GM04504 (cell line): Measurements from ENCODE around the gene DNAI2.
"Not testable (repeated sequence)": the region's sequence is repeated elsewhere in the genome, so short reads cannot be mapped to it uniquely, and the experiment has no call there.

Experiments used
- DNase-seq: peaks from one replicate; pipeline ENCODE4 v3.0.0-alpha.2; 2012; ENCODE audit warnings: low read depth

Gene DNAI2

DNA sequence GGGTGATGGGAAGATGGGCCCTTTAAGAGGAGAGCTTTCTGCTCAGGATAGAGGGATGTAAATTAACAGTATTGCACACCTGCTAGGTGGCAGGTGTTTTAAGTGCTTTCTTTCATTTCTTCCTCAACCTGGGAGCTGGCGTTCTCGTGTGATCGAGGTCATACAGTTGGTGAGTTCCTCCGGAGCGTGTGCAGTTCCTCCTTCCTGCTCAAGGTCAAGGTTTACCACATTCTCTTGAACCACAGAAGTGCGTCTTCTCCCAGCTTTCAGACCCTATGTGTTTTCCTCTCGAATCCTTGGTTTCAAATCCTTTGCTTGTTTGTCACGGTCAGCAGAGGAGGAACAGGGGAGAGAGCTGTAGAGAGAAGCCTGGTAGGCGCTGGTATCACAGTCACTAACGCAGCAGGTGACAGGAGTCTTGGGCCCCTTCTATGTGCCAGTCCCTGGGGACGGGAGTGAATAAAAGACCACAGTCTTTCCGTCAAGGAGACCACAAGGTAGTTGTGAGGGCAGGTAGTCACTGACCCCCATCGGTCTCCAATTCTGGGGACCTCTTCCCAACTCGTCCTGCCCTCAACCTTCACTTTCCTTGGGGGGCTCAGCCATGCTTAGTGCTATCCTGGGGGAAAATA, 791 bp downstream of the DNAI2 start:
- DNase-seq, result no peak

DNA sequence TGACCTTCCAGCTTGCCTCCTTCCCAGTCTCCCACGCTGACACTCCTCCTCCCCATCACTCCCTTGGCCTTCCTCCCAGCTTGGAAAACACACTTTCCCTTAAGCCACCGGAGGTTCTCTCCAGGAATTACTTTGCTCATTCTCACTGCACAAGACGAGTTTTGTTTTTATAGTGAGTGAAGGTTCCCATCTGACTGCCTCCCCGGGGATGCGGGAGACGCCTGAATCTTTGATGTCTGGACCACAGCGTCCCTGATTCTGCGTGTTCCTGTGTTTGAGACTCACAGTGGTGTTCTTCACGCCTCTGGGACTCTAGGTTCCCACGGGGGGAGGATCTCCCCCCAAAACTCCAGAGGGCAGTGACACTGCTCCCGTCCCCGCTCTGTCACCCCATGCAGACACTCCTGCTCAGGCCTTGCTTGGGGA, 2.0 kb downstream of the DNAI2 start:
- no peak for DNase-seq

DNA sequence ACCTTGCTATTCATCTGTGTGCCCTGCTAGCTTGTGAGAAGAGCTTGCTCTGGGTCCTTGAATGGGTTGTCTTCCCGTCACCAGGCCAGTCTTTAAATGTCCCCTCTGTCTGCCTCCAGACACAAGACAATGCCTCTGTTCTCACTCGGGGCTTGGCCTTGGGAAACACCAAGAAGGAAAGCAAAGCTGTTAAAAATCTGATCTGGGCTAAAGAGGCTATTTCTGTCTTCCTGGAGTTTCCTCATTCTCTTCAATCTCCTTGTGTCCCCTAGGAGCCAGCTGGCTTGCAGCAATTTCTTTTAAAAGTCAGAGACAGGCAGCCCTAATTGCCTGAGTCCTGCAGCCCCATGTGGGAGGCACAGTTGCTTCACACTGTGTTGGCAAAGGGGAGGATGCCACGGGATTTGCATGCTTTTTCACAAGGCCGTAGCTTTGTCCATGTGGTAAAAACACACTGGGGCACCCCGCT, 2.5 kb downstream of the DNAI2 start:
- no peak for DNase-seq

DNA sequence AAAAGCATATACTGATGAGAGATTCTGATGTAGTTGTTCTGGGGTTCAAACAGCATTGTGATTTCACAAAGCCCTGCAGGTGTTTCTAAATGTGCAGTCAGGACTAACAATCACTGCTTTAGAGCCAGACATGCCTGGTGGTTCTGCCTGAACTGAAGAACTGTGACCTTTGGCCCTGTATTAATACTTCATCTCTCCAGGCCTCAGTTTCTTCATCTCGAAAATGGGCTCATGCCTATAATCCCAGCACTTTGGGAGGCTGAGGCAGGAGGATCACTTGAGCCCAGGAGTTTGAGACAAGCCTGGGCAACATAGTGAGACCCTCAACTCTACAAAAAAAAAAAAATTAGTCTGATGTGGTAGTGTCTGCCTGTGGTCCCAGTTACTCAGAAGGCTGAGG, 3.9 kb downstream of the DNAI2 start:
- DNase-seq, result no peak

GRCh38 chr17:74279617-74280016, 5.6 kb downstream of the DNAI2 start:
- DNase-seq, result not testable (repeated sequence)

GRCh38 chr17:74280093-74280513, 6.1 kb downstream of the DNAI2 start:
- no peak for DNase-seq

- DNase-seq, result no peak
These were observed 7.8 kb downstream of the DNAI2 start for GRCh38 chr17:74281799-74282198.

DNA sequence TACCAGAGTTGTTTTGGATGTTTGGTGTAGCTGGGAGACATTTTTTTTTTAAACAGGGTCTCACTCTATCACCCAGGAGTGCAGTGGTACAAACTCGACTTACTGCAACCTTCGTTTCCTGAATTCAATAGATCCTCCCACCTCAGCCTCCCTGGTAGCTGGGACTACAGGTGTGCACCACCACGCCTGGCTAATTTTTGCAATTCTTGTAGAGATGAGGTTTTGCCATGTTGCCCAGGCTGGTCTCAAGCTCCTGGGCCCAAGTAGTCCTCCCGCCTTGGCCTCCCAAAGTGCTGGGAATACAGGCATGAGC, 8.2 kb downstream of the DNAI2 start:
- not testable (repeated sequence) for DNase-seq

DNA sequence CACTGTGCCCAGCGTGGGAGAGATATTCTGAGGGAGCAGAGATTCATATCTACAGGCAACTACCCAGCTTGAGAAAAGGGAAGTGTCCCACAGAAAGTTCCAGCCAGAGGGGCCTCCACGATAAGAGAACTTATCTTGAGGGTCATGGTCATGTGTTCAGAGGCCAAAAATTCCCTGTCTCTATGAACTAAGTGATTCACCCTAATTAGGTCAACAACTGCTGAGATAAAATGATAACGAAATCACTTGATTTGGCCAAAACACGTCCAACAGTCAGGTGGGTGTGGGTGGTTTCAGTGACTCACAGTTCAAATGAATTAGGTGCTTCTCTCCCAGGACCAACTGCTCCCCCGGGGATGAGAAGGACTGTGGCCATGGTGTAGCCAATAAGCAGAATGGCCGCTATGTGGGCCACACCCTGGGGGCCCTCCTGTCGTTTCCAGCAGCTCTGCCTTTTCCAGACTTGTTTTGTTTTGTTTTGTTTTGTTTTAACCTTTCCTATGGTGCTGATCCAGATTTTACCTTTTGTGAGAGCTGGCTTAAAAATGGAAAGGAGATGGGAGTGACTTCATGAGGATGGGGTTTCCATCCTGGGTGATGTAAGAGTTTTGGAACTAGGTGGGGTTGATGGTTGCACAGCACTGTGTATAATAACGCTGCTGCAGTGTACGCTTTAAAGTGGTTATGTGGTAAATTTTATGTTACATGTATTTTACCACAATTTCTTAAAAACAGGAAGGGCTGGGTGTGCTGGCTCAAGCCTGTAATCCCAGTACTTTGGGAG, 8.7 kb downstream of the DNAI2 start:
- no peak for DNase-seq

- DNase-seq, result no peak
These were observed 9.3 kb downstream of the DNAI2 start for GRCh38 chr17:74283371-74283673.

GRCh38 chr17:74287031-74287602, 13.1 kb downstream of the DNAI2 start:
- DNase-seq, result no peak

DNA sequence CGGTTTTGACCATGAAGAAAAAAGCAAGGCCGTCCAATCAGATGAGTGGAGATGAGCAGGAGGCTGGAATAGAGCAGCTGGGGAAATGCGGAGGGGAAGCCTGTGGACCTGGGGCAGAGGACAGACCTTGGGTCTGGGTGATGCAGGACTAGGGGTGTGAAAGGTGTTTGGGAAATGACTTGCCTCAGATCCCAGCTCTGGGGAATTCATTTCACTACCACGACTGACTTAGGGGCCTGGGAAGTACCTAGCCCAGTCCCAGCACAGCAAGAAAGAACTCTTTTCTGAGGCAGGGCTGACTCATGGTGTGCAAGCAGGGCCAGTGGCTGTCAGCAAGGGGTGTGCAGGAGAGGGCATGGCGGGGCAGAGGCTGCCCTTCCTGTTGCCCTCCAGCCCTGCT, 14.8 kb downstream of the DNAI2 start:
- DNase-seq, result no peak

DNA sequence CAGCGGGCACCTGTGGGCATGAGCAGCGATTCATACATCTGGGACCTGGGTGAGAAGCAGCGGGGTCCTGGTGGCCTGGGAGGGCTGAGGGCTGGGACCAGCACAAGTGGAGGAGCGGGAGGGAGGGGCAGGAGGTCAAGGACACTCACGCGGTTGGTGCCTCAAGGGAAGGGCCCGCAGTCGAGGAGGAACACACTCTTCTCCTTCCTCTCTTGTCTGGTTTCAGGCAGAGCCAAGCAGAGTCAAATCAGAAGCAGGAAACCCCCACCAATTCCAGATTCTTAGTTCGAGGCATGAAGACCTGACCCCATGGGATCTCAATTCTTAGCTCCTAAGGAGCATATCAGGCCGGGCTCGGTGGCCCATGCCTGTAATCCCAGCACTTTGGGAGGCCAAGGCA, 15.7 kb downstream of the DNAI2 start:
- no peak for DNase-seq

GRCh38 chr17:74290340-74290739, 16.3 kb downstream of the DNAI2 start:
- no peak for DNase-seq

DNA sequence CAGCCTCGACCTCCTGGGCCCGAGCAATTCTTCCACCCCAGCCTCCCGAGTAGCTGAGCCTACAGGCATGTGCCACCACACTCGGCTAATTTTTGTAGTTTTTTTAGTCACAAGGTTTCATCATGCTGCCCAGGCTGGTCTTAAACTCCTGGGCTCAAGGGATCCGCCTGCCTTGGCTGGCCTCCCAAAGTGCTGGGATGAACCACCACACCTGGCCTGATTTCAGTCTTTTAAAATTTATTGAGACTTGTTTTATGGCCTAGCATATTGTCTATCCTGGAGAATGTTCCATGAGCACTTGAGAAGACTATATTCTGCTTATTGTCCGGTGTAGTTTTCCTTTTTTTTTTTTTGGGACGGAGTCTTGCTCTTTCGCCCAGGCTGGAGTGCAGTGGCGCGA, 18.5 kb downstream of the DNAI2 start:
- no peak for DNase-seq

- no peak for DNase-seq
These were observed 21.9 kb downstream of the DNAI2 start for GRCh38 chr17:74295625-74296547.

DNA sequence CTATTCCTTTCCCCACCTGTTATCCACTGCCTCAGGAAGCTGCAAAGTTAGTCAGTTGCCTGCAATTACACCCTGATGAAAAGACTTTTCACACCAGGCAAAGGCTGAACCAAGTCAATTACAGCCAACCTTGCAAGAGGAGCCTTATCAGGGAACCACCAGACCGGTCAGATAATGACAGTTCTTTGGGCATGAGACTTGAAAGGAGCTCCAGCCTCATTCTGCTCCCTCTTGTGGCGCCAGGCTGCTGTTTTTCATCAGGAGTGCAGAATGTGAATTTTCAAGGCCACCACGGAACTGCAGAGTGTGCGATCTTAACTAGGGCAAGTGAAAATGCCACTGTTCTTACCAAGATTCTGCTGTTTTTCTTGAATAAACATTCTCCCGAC, 22.5 kb downstream of the DNAI2 start:
- DNase-seq, result peak; percentile 9

- DNase-seq, result no peak
These were observed 23.9 kb downstream of the DNAI2 start for GRCh38 chr17:74297941-74298340.

GRCh38 chr17:74298778-74299177, 24.7 kb downstream of the DNAI2 start:
- no peak for DNase-seq

- no peak for DNase-seq
These were observed 25.4 kb downstream of the DNAI2 start for GRCh38 chr17:74299226-74300009.

DNA sequence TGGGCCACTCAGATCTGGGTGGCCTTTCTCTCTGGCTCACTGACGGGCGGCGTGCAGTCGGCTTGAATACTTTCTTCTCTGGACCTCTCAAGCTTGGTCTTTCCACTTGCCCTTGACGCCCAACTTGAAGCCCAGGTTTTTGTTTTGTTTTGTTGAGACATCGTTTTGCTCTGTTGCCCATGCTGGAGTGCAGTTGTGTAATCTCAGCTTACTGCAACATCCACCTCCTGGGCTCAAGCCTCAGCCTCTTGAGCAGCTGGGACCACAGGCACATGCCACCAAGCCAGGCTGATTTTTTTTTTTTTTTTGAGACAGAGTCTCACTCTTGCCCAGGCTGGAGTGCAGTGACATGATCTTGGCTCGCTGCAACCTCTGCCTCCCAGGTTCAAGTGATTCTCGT, 29.3 kb downstream of the DNAI2 start:
- no peak for DNase-seq

DNA sequence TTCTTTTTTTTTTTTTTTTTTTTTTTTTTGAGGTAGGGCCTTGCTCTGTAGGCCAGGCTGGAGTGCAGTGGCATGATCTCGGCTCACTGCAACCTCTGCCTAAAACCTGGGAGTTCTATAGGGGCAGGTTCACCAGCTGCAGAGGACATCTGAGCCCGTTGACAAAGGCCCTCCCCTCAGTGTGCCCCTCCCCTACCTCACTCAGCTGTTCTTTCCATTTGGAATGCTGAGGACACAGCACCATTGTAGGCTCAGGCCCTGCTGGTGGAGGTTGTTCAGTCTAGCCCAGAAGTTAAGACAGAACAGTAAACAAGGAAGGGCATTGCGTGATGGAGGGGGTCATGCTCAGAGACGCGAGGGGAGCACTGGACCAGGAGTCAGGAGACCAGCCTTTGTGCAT, 30.1 kb downstream of the DNAI2 start:
- no peak for DNase-seq
